Small intestine (tissue), 7 donors: ENCODE measurements around the gene FUT3. TPM values are rescaled to one million over a fixed set of nuclear protein-coding genes. Genes with fewer than 3 reads are reported as not detected.

ENCODE experiments used
- DNase-seq, 2 donors: peaks; one replicate each; pipeline versions ENCODE4 v3.0.0 to v3.0.0-alpha.2; 2013
- FAIRE-seq: peaks from 2 replicates; lab custom pipeline; 2012; peaks lifted over from hg19 to GRCh38; lab: Jason Lieb, UNC
- H3K27ac ChIP-seq, 3 donors: one replicate each; pipeline ENCODE4 v1.5.1; 2013; ENCODE audit warnings: low read length in 2 of 3, mild to moderate bottlenecking in 2 of 3, control low read depth in 1 of 3, inconsistent platforms in 1 of 3, low read depth in 1 of 3, moderate library complexity in 1 of 3
- H3K27me3 ChIP-seq, 3 donors: one replicate each; pipeline ENCODE4 v1.6.1; 2013; ENCODE audit warnings: low read length in 3 of 3, inconsistent platforms in 1 of 3; ENCODE audit not compliant: control insufficient read depth in 3 of 3, insufficient read depth in 3 of 3
- H3K36me3 ChIP-seq, 3 donors: one replicate each; pipeline ENCODE4 v1.6.1; 2013; ENCODE audit warnings: low read length in 3 of 3, inconsistent platforms in 1 of 3, low read depth in 1 of 3, mild to moderate bottlenecking in 1 of 3, moderate library complexity in 1 of 3; ENCODE audit not compliant: control insufficient read depth in 3 of 3, insufficient read depth in 2 of 3
- H3K4me1 ChIP-seq, 3 donors: one replicate each; pipeline ENCODE4 v1.6.1; 2013; ENCODE audit warnings: low read length in 2 of 3, inconsistent platforms in 1 of 3, low read depth in 1 of 3, mild to moderate bottlenecking in 1 of 3, moderate library complexity in 1 of 3; ENCODE audit not compliant: control insufficient read depth in 3 of 3, insufficient read depth in 2 of 3
- H3K4me3 ChIP-seq, 3 donors: one replicate each; pipeline ENCODE4 v1.5.1; 2013; ENCODE audit warnings: low read length in 3 of 3, control low read depth in 1 of 3, inconsistent platforms in 1 of 3, low read depth in 1 of 3, mild to moderate bottlenecking in 1 of 3, moderate library complexity in 1 of 3
- H3K9me3 ChIP-seq, 2 donors: one replicate each; pipeline ENCODE4 v1.6.1; 2013; ENCODE audit warnings: low read depth in 1 of 2, low read length in 1 of 2; ENCODE audit not compliant: control insufficient read depth in 2 of 2, insufficient read depth in 1 of 2
- WGBS, 3 donors: extraction: QIAGEN DNeasy Blood & Tissue Kit; methylation state at CpG; one replicate each; pipeline ENCODE4 v1.1.7; 2013; 5-methylcytosine and 5-hydroxymethylcytosine counted together
- polyA plus RNA-seq, 4 donors: library from polyadenylated mRNA; stranded (reverse) in 3 of 4; unstranded in 1 of 4; fragments of 200-250 nt in 3 of 4; fragments of 120-200 nt in 1 of 4; gene quantifications; one replicate each; pipeline versions ENCODE4 v1.2.1 to v1.2.3, GENCODE V29; 2013
- donor health status: healthy with polysubstance abuse.
- donor health status: control.
- donor health status: control.
- donor health status: Bipolar disorder and iron deficiency.
- donor health status: healthy.

The FUT3 gene
- polyA plus RNA-seq, 4 donors: 0.72 to 114 (median 48.6) TPM

GRCh38 chr19:5826531-5827341 lies 24.5 kb downstream of the FUT3 start:
- WGBS, 3 donors: 10 to 15% (median 10%) methylated on average over 23 to 24 of the region's 24 CpGs
- peaks cover 0 to 20% (median 0%) of the 10 kb centered on the region in 3 donors for H3K4me1 ChIP-seq
- peak overlapping the region; percentile 22 to 92 (median 84) for H3K27ac ChIP-seq
- H3K27me3 ChIP-seq: peaks cover 0 to 4% (median 0%) of the 10 kb centered on the region in 3 donors
- peaks cover 0 to 2% (median 2%) of the 10 kb centered on the region in 3 donors for H3K36me3 ChIP-seq
- FAIRE-seq: no peak
- DNase-seq: peak; percentile 79 to 88
- H3K4me3 ChIP-seq: peak overlapping the region in 1 of 3 donors; percentile 40
- H3K9me3 ChIP-seq: no peaks in the 10 kb centered on the region

GRCh38 chr19:5825178-5825577 lies 26.1 kb downstream of the FUT3 start:
- 90 to 94% (median 91%) methylated on average over 17 to 21 of the region's 21 CpGs for WGBS, 3 donors
- Histone ChIP-seq H3K4me3 (no peak overlapping the region), H3K27me3 (peaks cover 0 to 4% (median 0%) of the 10 kb centered on the region in 3 donors), H3K9me3 (no peaks in the 10 kb centered on the region), H3K36me3 (peaks cover 0 to 2% (median 0%) of the 10 kb centered on the region in 3 donors), H3K27ac (no peak overlapping the region), H3K4me1 (peaks cover 0 to 20% (median 0%) of the 10 kb centered on the region in 3 donors)
- FAIRE-seq (no peak), DNase-seq (no peak)

- no peak for FAIRE-seq
- H3K4me1 ChIP-seq: peaks cover 0 to 20% (median 0%) of the 10 kb centered on the region in 3 donors
Measured at GRCh38 chr19:5824751-5825150, 26.5 kb downstream of the FUT3 start.

GRCh38 chr19:5823579-5824281 lies 27.5 kb downstream of the FUT3 start:
- Histone ChIP-seq H3K27me3 (no peaks in the 10 kb centered on the region), H3K36me3 (peaks cover 0 to 2% (median 0%) of the 10 kb centered on the region in 3 donors), H3K27ac (no peak overlapping the region), H3K4me1 (peaks cover 0 to 16% (median 0%) of the 10 kb centered on the region in 3 donors), H3K4me3 (no peak overlapping the region), H3K9me3 (no peaks in the 10 kb centered on the region)
- peak in 1 of 2 donors; percentile 44 for DNase-seq
- no peak for FAIRE-seq
- WGBS, 3 donors: 81 to 86% (median 84%) methylated on average over 28 to 30 of the region's 30 CpGs

More at GRCh38 chr19:5824751-5825150, 26.5 kb downstream of the FUT3 start:
- no peak overlapping the region for H3K4me3 ChIP-seq
- H3K27ac ChIP-seq: no peak overlapping the region
- DNase-seq: no peak
- no peaks in the 10 kb centered on the region for H3K9me3 ChIP-seq
- H3K36me3 ChIP-seq: peaks cover 0 to 2% (median 0%) of the 10 kb centered on the region in 3 donors
- H3K27me3 ChIP-seq: peaks cover 0 to 4% (median 0%) of the 10 kb centered on the region in 3 donors
- WGBS, 3 donors: 86 to 96% (median 93%) methylated on average over 10 of the region's 10 CpGs

- FAIRE-seq (no peak), DNase-seq (no peak)
- 35 to 40% (median 37%) methylated on average over 29 to 30 of the region's 30 CpGs for WGBS, 3 donors
- Histone ChIP-seq H3K27me3 (no peaks in the 10 kb centered on the region), H3K4me1 (peaks cover 0 to 9% (median 0%) of the 10 kb centered on the region in 3 donors), H3K4me3 (no peak overlapping the region), H3K27ac (no peak overlapping the region), H3K9me3 (no peaks in the 10 kb centered on the region), H3K36me3 (peaks cover 0 to 2% (median 0%) of the 10 kb centered on the region in 3 donors)
Measured at GRCh38 chr19:5822181-5822844, 28.9 kb downstream of the FUT3 start.

GRCh38 chr19:5821521-5822180 lies 29.6 kb downstream of the FUT3 start:
- no peaks in the 10 kb centered on the region for H3K9me3 ChIP-seq
- peaks cover 0 to 2% (median 0%) of the 10 kb centered on the region in 3 donors for H3K4me1 ChIP-seq
- DNase-seq: no peak
- FAIRE-seq: no peak
- H3K4me3 ChIP-seq: no peak overlapping the region
- H3K36me3 ChIP-seq: peaks cover 0 to 2% (median 0%) of the 10 kb centered on the region in 3 donors
- 54 to 67% (median 57%) methylated on average over 8 of the region's 8 CpGs for WGBS, 3 donors
- no peak overlapping the region for H3K27ac ChIP-seq
- H3K27me3 ChIP-seq: no peaks in the 10 kb centered on the region

GRCh38 chr19:5820785-5821184 lies 30.5 kb downstream of the FUT3 start:
- no peak for FAIRE-seq
- H3K27me3 ChIP-seq: no peaks in the 10 kb centered on the region
- no peak for DNase-seq
- WGBS, 3 donors: 58 to 82% (median 77%) methylated on average over 6 of the region's 6 CpGs
- peaks cover 0 to 2% (median 0%) of the 10 kb centered on the region in 3 donors for H3K4me1 ChIP-seq
- H3K36me3 ChIP-seq: peaks cover 0 to 2% (median 0%) of the 10 kb centered on the region in 3 donors
- no peak overlapping the region for H3K4me3 ChIP-seq
- no peak overlapping the region for H3K27ac ChIP-seq
- H3K9me3 ChIP-seq: no peaks in the 10 kb centered on the region
